Trophoblast cell (in vitro differentiated cells and primary cell): Measurements from ENCODE around the gene WSB1.

ENCODE experiments used
- DNase-seq, 2 donors: peaks; one replicate each; pipeline ENCODE4 v3.0.0-alpha.2; 2016
- H2AFZ ChIP-seq: 2 replicates; pipeline ENCODE4 v1.6.1; 2013; ENCODE audit warnings: low read length, moderate library complexity, mild to moderate bottlenecking; ENCODE audit not compliant: insufficient read depth, poor library complexity
- H2AK5ac ChIP-seq: 2 replicates; pipeline ENCODE4 v1.6.1; 2013; ENCODE audit warnings: mild to moderate bottlenecking, low read length
- H2BK120ac ChIP-seq: 2 replicates; pipeline ENCODE4 v1.6.1; 2013; ENCODE audit warnings: low read length, mild to moderate bottlenecking, moderate library complexity; ENCODE audit not compliant: insufficient read depth, poor library complexity
- H2BK12ac ChIP-seq: 2 replicates; pipeline ENCODE4 v1.6.1; 2013; ENCODE audit warnings: mild to moderate bottlenecking, low read length, moderate library complexity
- H2BK5ac ChIP-seq: 2 replicates; pipeline ENCODE4 v1.6.1; 2013; ENCODE audit warnings: low read length, low read depth, moderate library complexity, mild to moderate bottlenecking; ENCODE audit not compliant: poor library complexity
- H3K14ac ChIP-seq: 2 replicates; pipeline ENCODE4 v1.6.1; 2013; ENCODE audit warnings: mild to moderate bottlenecking, low read length
- H3K18ac ChIP-seq: 2 replicates; pipeline ENCODE4 v1.6.1; 2013; ENCODE audit warnings: mild to moderate bottlenecking, low read length
- H3K23ac ChIP-seq: 2 replicates; pipeline ENCODE4 v1.6.1; 2013; ENCODE audit warnings: low read length
- H3K27ac ChIP-seq: 2 replicates; pipeline ENCODE4 v1.5.1; 2013; ENCODE audit warnings: low read depth, mild to moderate bottlenecking, inconsistent platforms, low read length, moderate library complexity
- H3K27me3 ChIP-seq: 2 replicates; pipeline ENCODE4 v1.6.1; 2013; ENCODE audit warnings: inconsistent platforms, mild to moderate bottlenecking, low read length, moderate library complexity; ENCODE audit not compliant: insufficient read depth
- H3K36me3 ChIP-seq, 2 experiments: 1 replicate in 1 of 2; 2 replicates in 1 of 2; pipeline ENCODE4 v1.6.1; 2013; ENCODE audit warnings: low read length in 2 of 2, mild to moderate bottlenecking in 2 of 2, moderate library complexity in 1 of 2; ENCODE audit not compliant: insufficient read depth in 2 of 2, control insufficient read depth in 1 of 2
- H3K4ac ChIP-seq: 2 replicates; pipeline ENCODE4 v1.6.1; 2013; ENCODE audit warnings: low read depth, mild to moderate bottlenecking, low read length, moderate library complexity
- H3K4me1 ChIP-seq, 2 experiments: 1 replicate in 1 of 2; 2 replicates in 1 of 2; pipeline ENCODE4 v1.6.1; 2013; ENCODE audit warnings: low read length in 2 of 2, mild to moderate bottlenecking in 2 of 2, moderate library complexity in 1 of 2; ENCODE audit not compliant: insufficient read depth in 2 of 2, control insufficient read depth in 1 of 2
- H3K4me2 ChIP-seq: 2 replicates; pipeline ENCODE4 v1.6.1; 2013; ENCODE audit warnings: inconsistent platforms, mild to moderate bottlenecking, low read length, moderate library complexity
- H3K4me3 ChIP-seq: 2 replicates; pipeline ENCODE4 v1.5.1; 2013; ENCODE audit warnings: mild to moderate bottlenecking, low read depth, low read length, inconsistent platforms
- H3K79me1 ChIP-seq: one replicate; pipeline ENCODE4 v1.6.1; 2013; ENCODE audit warnings: low read length
- H3K79me2 ChIP-seq: 2 replicates; pipeline ENCODE4 v1.6.1; 2013; ENCODE audit warnings: low read length, mild to moderate bottlenecking; ENCODE audit not compliant: control insufficient read depth, insufficient read depth, poor library complexity
- H3K9ac ChIP-seq: 2 replicates; pipeline ENCODE4 v1.6.1; 2013; ENCODE audit warnings: mild to moderate bottlenecking, low read length
- H3K9me3 ChIP-seq: 2 replicates; pipeline ENCODE4 v1.6.1; 2013; ENCODE audit warnings: low read depth, mild to moderate bottlenecking, control low read depth, inconsistent platforms, low read length; ENCODE audit not compliant: insufficient read depth
- H4K12ac ChIP-seq: 2 replicates; pipeline ENCODE4 v1.6.1; 2013; ENCODE audit warnings: low read depth, mild to moderate bottlenecking, low read length, moderate library complexity
- H4K8ac ChIP-seq: 2 replicates; pipeline ENCODE4 v1.6.1; 2013; ENCODE audit warnings: low read depth, mild to moderate bottlenecking, low read length, moderate library complexity
- H4K91ac ChIP-seq: one replicate; pipeline ENCODE4 v1.6.1; 2013; ENCODE audit warnings: low read depth, mild to moderate bottlenecking, low read length, moderate library complexity
- WGBS: extraction: QIAGEN DNeasy Blood & Tissue Kit; methylation state at CpG from one replicate; pipeline ENCODE4 v1.1.7; 2013; ENCODE audit warnings: missing lambda C conversion rate; ENCODE audit not compliant: insufficient read length, insufficient coverage; ENCODE audit errors: extremely low coverage; 5-methylcytosine and 5-hydroxymethylcytosine counted together

WSB1 gene

GRCh38 chr17:27256225-27257030, 37.5 kb upstream of the WSB1 start:
- H3K27ac ChIP-seq = no peak overlapping the region
- no peaks in the 10 kb centered on the region for H3K4me1 ChIP-seq
- DNase-seq = peak; percentile 60 to 87
- H2BK5ac ChIP-seq = no peak overlapping the region
- H3K14ac ChIP-seq = no peak overlapping the region
- H3K4me3 ChIP-seq = no peak overlapping the region
- no peaks in the 10 kb centered on the region for H3K36me3 ChIP-seq
- no peak overlapping the region for H2AFZ ChIP-seq
- H2AK5ac ChIP-seq = no peak overlapping the region
- no peak overlapping the region for H4K91ac ChIP-seq
- H3K79me1 ChIP-seq = no peaks in the 10 kb centered on the region
- no peaks in the 10 kb centered on the region for H3K27me3 ChIP-seq
- no CpG with 5 or more reads among the region's 5 CpGs for WGBS
- no peak overlapping the region for H2BK120ac ChIP-seq
- H3K9ac ChIP-seq = no peak overlapping the region
- no peak overlapping the region for H3K23ac ChIP-seq
- no peak overlapping the region for H3K4me2 ChIP-seq
- no peak overlapping the region for H3K4ac ChIP-seq
- no peak overlapping the region for H2BK12ac ChIP-seq
- H3K9me3 ChIP-seq = no peaks in the 10 kb centered on the region
- no peak overlapping the region for H4K8ac ChIP-seq
- H4K12ac ChIP-seq = no peak overlapping the region
- no peak overlapping the region for H3K18ac ChIP-seq
- no peaks in the 10 kb centered on the region for H3K79me2 ChIP-seq

DNA sequence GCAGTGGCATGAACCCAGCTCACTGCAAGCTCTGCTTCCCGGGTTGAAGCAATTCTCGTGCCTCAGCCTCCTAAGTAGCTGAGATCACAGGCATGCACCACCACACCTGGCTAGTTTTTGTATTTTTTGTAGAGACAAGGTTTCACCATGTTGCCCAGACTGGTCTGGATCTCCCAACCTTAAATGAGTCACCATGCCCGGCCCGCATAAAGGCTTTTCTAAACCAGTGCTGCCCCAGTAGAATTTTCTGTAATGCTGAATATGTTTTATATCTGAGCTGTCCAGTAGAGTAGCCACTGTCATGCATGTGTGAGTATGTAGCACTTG, 36.9 kb upstream of the WSB1 start:
- Histone ChIP-seq H3K4ac (no peak overlapping the region), H3K9me3 (no peaks in the 10 kb centered on the region), H3K23ac (no peak overlapping the region), H2AFZ (no peak overlapping the region), H3K36me3 (no peaks in the 10 kb centered on the region), H2BK12ac (no peak overlapping the region), H3K79me1 (no peaks in the 10 kb centered on the region), H3K4me3 (no peak overlapping the region), H2BK5ac (no peak overlapping the region), H3K18ac (no peak overlapping the region), H4K8ac (no peak overlapping the region), H3K4me1 (no peaks in the 10 kb centered on the region), H3K27ac (no peak overlapping the region), H2BK120ac (no peak overlapping the region), H4K12ac (no peak overlapping the region), H3K4me2 (no peak overlapping the region), H3K9ac (no peak overlapping the region), H2AK5ac (no peak overlapping the region), H4K91ac (no peak overlapping the region), H3K14ac (no peak overlapping the region), H3K79me2 (no peaks in the 10 kb centered on the region), H3K27me3 (no peaks in the 10 kb centered on the region)
- peak; percentile 87 to 89 for DNase-seq
- WGBS = no CpG with 5 or more reads among the region's 4 CpGs

DNA sequence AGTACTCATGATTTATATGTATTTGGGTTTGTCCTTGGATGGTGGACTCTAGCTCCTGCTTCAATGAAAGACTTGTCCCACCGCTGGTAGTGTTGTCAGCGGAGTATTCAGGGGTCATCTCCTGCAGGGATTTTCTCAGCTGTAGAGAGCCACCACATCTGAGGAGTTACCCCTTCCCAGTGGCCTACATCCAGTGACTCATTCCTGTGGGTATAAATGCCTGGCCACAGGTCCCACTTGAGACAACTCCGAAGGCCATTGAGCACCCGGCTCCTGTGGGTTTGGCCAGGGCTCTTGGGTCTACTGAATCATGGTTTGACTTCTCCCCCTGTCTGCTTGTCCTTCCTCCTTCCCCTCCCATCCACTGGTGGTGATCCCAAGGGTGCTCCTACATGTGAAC, 34.6 kb upstream of the WSB1 start:
- Histone ChIP-seq H3K9me3 (no peaks in the 10 kb centered on the region), H3K27ac (no peak overlapping the region), H3K14ac (no peak overlapping the region), H3K36me3 (no peaks in the 10 kb centered on the region), H3K27me3 (no peaks in the 10 kb centered on the region), H3K4ac (no peak overlapping the region), H2BK5ac (no peak overlapping the region), H3K18ac (no peak overlapping the region), H3K79me1 (no peaks in the 10 kb centered on the region), H2BK120ac (no peak overlapping the region), H2AFZ (no peak overlapping the region), H2AK5ac (no peak overlapping the region), H4K12ac (no peak overlapping the region), H4K91ac (no peak overlapping the region), H2BK12ac (no peak overlapping the region), H3K9ac (no peak overlapping the region), H3K79me2 (no peaks in the 10 kb centered on the region), H3K4me3 (no peak overlapping the region), H3K23ac (no peak overlapping the region), H3K4me2 (no peak overlapping the region), H3K4me1 (no peaks in the 10 kb centered on the region), H4K8ac (no peak overlapping the region)
- WGBS = no CpG with 5 or more reads among the region's 4 CpGs
- no peak for DNase-seq

- no peak overlapping the region for H3K4me2 ChIP-seq
- DNase-seq = no peak
- WGBS = no CpG with 5 or more reads among the region's 5 CpGs
- H4K12ac ChIP-seq = no peak overlapping the region
- no peak overlapping the region for H3K14ac ChIP-seq
- H4K8ac ChIP-seq = no peak overlapping the region
- no peak overlapping the region for H3K9ac ChIP-seq
- H2BK120ac ChIP-seq = no peak overlapping the region
- no peaks in the 10 kb centered on the region for H3K27me3 ChIP-seq
- H2BK5ac ChIP-seq = no peak overlapping the region
- no peak overlapping the region for H3K18ac ChIP-seq
- no peak overlapping the region for H3K27ac ChIP-seq
- H2BK12ac ChIP-seq = no peak overlapping the region
- H4K91ac ChIP-seq = no peak overlapping the region
- H2AK5ac ChIP-seq = no peak overlapping the region
- H3K4me3 ChIP-seq = no peak overlapping the region
- H3K4me1 ChIP-seq = no peaks in the 10 kb centered on the region
- H2AFZ ChIP-seq = no peak overlapping the region
- no peaks in the 10 kb centered on the region for H3K79me1 ChIP-seq
- H3K4ac ChIP-seq = no peak overlapping the region
- no peak overlapping the region for H3K23ac ChIP-seq
- no peaks in the 10 kb centered on the region for H3K79me2 ChIP-seq
- no peaks in the 10 kb centered on the region for H3K36me3 ChIP-seq
- no peaks in the 10 kb centered on the region for H3K9me3 ChIP-seq
These were observed 30.5 kb upstream of the WSB1 start for GRCh38 chr17:27263386-27263785.
